ENCODE measurements around the gene CWC22. TPM values are rescaled to one million over a fixed set of nuclear protein-coding genes. Genes with fewer than 3 reads are reported as not detected.
A peak's percentile ranks its signal among the peaks of the same experiment; 100 is the strongest.
"Not testable (repeated sequence)": the region's sequence is repeated elsewhere in the genome, so short reads cannot be mapped to it uniquely, and the experiment has no call there.

CWC22 gene
- total RNA-seq: 10 to 100 TPM; 28.0 to 33.4 TPM

DNA sequence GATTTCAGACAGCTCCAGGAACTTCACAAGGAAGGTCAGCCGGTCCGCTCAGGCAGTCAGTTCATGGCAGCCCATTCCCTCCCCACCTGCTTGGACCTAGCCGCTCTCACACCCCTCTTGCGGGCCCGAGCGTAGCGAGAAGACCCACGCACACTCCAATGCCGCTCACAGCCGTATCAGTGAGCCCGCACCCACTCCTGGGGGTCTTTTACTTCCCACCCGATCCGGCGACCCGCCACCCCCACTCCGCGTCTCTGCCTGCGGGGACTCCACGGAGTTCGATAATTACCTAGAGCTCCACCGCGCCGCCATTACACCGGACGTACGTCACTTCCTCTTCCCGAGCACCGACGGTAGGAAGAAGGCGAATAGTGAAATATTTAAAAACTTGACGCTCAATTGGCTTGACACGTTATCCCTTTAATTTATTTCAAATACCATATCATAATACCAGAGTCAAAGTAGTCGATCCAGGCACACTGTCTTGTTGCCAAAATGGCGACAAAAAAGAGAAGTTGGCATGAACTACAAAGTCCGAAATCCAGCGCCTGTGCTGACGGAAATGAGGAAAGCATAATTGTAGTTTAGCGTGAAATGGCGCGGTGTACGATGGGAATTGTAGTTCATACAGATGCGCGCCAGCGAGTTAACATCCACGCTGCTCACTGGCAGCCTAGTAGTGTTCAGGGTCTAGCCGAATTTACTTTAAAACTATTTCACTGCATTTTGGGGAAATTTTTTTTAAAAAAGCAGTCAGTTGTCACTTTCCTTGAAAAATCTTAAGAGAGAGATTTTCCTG is at the start of gene CWC22:
Gene CWC22 (minus strand): TSS at position 517 of the 799 bp plus-strand sequence. CDS start 13,956 bp downstream, outside the sequence.
- DNase-seq (peak; percentile 83 to 86), ATAC-seq (replicated peaks in 1 of 2) (peak; percentile 99)
- peaks cover 43% of the 10 kb centered on the region for H3K4me1 Mint-ChIP-seq (ENCODE audit: low read depth)
- no peaks in the 10 kb centered on the region for H3K9me3 Mint-ChIP-seq
- peak within 1 kb of the TSS; percentile 100 for H3K27ac Mint-ChIP-seq
- no peaks in the 10 kb centered on the region for H3K27me3 Mint-ChIP-seq (ENCODE audit: low read depth)
- H3K36me3 Mint-ChIP-seq (ENCODE audit: insufficient read depth in 2 of 2): peaks cover 3 to 4% of the 10 kb centered on the region in 2 donors
- H3K4me3 Mint-ChIP-seq: peak within 1 kb of the TSS; percentile 93 to 97

DNA sequence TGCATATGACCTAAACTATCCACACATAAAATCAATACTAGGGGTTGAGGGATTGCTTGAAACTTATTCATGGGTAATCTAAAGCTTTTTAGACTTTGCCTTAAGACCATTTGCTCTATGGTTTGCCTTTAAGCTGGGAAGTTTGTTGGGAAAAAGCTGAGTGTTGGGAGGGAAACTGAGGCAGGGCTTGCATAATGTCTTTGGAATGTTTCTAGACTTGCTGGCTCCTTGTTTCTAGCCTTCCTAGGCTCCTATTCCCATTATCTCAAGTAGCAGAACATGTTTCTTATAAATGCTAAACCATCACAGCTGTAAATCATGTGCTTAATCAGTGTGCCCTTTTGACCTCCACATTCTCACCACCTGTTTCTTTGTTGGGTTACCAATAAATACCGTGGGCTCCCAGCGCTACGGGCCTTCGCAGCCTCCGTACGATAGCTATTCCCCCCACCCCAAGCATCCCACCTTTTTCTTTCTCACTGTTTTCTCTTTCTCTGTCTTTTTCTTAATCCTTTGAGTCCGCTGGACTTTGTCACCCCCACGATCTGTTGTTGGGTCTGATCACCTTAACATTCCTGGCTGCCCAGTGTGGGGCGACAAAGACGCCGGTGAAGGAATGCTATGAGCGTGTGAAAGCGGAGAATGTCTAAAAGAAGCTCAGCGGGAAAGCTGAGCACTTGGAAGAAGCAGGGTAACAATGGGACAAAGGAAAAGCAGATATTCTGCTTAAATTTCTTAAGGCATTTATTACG is 49.4 kb upstream of the CWC22 start:
- H3K27ac Mint-ChIP-seq: no peak overlapping the region
- no peak overlapping the region for H3K4me3 Mint-ChIP-seq
- H3K27me3 Mint-ChIP-seq (ENCODE audit: low read depth): peaks cover 8% of the 10 kb centered on the region
- H3K4me1 Mint-ChIP-seq (ENCODE audit: low read depth): no peaks in the 10 kb centered on the region
- H3K9me3 Mint-ChIP-seq: peaks cover 0 to 7% of the 10 kb centered on the region in 2 donors
- peaks cover 0 to 2% of the 10 kb centered on the region in 2 donors for H3K36me3 Mint-ChIP-seq (ENCODE audit: insufficient read depth in 2 of 2)
- no peak for DNase-seq
- ATAC-seq (replicated peaks in 1 of 2): no peak

DNA sequence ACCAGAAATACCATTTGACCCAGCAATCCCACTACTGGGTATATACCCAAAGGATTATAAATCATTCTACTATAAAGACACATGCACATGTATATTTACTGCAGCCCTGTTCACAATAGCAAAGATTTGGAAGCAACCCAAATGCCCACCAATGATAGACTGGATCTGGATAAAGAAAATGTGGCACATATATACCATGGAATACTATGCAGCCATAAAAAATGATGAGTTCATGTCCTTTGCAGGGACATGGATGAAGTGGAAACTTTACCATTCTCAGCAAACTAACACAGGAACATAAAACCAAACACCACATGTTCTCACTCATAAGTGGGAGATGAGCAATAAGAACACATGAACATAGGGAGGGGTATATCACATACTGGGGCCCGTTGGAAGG is 47.5 kb upstream of the CWC22 start:
- not testable (repeated sequence) for DNase-seq; ATAC-seq (replicated peaks in 1 of 2); H3K27ac Mint-ChIP-seq; H3K36me3 Mint-ChIP-seq (ENCODE audit: insufficient read depth in 2 of 2); H3K4me3 Mint-ChIP-seq; H3K9me3 Mint-ChIP-seq; H3K4me1 Mint-ChIP-seq (ENCODE audit: low read depth)
- H3K27me3 Mint-ChIP-seq (ENCODE audit: low read depth): peaks cover 16% of the 10 kb centered on the region

DNA sequence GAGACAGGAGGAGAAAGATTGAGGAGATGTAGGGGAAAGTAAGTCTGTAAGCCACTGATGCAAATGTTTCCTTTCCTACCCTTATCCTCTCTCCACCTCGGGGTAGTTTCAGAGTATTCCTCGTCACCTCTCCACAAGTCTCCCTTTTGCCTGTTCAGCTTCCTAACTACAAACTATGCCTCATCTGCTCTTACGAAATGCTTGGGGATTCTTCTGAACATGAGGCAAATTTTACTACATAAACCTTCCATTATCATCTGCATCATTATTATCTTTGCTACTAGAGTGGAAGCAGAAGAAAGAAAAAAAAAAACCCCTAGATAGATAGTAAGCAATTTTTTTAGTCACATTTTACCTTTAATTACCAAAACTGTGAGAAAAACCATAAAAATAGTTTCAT is 43.1 kb upstream of the CWC22 start:
- H3K27me3 Mint-ChIP-seq (ENCODE audit: low read depth): peaks cover 24% of the 10 kb centered on the region
- ATAC-seq (replicated peaks in 1 of 2) (no peak), DNase-seq (no peak)
- H3K4me3 Mint-ChIP-seq: no peak overlapping the region
- no peaks in the 10 kb centered on the region for H3K4me1 Mint-ChIP-seq (ENCODE audit: low read depth)
- peaks cover 0 to 7% of the 10 kb centered on the region in 2 donors for H3K9me3 Mint-ChIP-seq
- peaks cover 0 to 2% of the 10 kb centered on the region in 2 donors for H3K36me3 Mint-ChIP-seq (ENCODE audit: insufficient read depth in 2 of 2)
- no peak overlapping the region for H3K27ac Mint-ChIP-seq

DNA sequence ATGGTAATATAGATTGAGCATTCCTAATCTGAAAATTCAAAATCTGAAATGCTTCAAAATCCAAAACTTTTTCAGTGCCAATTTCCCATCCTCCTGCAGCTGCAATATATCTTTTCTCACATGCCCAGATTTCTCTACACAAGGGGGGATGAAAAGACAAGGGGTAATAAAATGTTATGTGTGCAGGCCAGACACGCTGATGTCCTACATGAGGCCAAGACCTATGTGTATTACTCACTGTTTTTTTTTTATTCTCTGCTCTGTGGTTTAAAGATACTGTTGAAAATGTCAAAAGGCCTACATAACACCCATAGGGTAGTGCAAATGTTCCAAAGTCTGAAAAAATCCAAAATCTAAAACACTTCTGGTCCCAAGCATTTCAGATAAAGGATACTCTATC is 41.2 kb upstream of the CWC22 start:
- Mint-ChIP-seq H3K36me3 (ENCODE audit: insufficient read depth in 2 of 2) (peaks cover 0 to 2% of the 10 kb centered on the region in 2 donors), H3K27ac (no peak overlapping the region), H3K4me3 (no peak overlapping the region), H3K9me3 (no peaks in the 10 kb centered on the region), H3K4me1 (ENCODE audit: low read depth) (no peaks in the 10 kb centered on the region), H3K27me3 (ENCODE audit: low read depth) (peaks cover 42% of the 10 kb centered on the region)
- DNase-seq (no peak), ATAC-seq (replicated peaks in 1 of 2) (no peak)

DNA sequence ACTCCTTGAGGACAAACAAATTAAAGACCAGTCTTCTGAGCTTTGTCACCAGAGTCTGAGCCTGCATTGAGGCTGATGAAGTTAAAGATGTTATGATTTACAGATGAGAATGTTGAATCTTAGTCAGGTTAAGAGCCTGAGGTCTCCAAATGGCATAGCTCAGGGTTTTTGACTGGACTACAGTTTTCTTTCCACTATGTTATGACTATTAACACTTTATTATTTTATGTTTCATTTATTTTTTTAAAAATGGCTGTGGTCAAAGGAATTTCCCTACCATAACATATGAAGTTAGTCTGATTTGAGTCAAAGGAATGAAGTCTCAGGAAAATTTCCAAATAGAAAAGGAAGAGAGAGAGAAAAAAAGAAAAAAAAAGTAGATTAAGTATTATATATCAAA is 39.7 kb upstream of the CWC22 start:
- H3K27ac Mint-ChIP-seq: no peak overlapping the region
- H3K4me3 Mint-ChIP-seq: no peak overlapping the region
- no peaks in the 10 kb centered on the region for H3K9me3 Mint-ChIP-seq
- DNase-seq: no peak
- ATAC-seq (replicated peaks in 1 of 2): no peak
- H3K4me1 Mint-ChIP-seq (ENCODE audit: low read depth): no peaks in the 10 kb centered on the region
- H3K27me3 Mint-ChIP-seq (ENCODE audit: low read depth): peaks cover 35% of the 10 kb centered on the region
- H3K36me3 Mint-ChIP-seq (ENCODE audit: insufficient read depth in 2 of 2): no peaks in the 10 kb centered on the region

DNA sequence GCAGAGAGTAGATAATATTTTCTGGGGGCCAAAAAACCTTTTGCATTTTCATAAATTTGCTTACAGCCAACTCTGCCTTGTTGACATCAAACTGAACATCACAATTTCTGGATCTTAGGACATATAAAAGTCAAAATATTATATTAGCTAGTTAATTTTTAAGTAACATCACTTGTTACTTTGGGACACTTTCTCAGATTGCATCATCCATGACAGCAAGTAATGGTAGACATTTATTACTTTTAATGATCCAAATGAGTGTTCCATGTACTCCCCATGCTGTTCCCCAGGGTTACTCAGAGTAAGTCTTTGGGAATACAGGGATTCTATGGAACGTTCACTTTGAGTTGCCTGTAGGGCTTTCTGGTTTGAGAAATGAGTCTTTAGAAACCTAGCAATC is 39.1 kb upstream of the CWC22 start:
- no peaks in the 10 kb centered on the region for H3K4me1 Mint-ChIP-seq (ENCODE audit: low read depth)
- no peak overlapping the region for H3K27ac Mint-ChIP-seq
- peaks cover 35% of the 10 kb centered on the region for H3K27me3 Mint-ChIP-seq (ENCODE audit: low read depth)
- no peak for ATAC-seq (replicated peaks in 1 of 2)
- H3K9me3 Mint-ChIP-seq: no peaks in the 10 kb centered on the region
- H3K36me3 Mint-ChIP-seq (ENCODE audit: insufficient read depth in 2 of 2): no peaks in the 10 kb centered on the region
- DNase-seq: no peak
- H3K4me3 Mint-ChIP-seq: no peak overlapping the region

DNA sequence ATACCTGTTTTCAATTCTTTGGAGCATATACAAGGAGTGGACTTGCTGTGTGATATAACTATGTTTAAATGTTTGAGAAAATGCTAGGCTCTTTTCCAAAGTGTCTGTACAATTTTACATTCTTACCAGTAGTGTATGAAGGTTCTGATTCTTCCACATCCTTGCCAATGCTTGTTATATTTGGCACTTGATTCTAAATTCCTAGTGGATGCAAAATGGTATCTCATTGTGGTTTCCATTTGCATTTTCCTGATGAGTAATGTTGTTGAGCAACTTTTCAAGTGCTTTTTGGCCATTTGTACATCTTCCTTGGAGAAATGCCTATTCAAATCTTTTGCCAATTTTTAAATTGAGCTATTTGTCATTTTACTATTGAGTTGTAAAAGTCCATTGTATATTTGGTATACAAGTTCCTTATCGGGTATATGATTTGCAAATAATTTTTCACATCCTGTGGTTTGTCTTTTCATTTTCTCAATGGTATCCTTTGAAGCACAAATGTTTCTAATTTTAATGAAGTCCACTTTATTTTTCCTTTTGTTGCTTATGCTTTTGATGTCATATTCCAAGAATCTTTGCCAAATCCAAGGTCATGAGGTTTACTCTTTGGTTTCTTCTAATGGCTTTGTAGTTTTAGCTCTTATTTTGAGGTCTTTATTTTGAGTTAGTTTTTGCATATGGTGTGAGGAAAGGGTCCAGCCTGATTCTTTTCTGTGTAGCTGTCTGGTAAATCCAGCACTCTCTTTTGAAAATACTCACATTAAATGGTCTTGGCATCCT is 33.2 kb upstream of the CWC22 start:
- no peak overlapping the region for H3K27ac Mint-ChIP-seq
- no peaks in the 10 kb centered on the region for H3K9me3 Mint-ChIP-seq
- ATAC-seq (replicated peaks in 1 of 2) (no peak), DNase-seq (no peak)
- peaks cover 43% of the 10 kb centered on the region for H3K27me3 Mint-ChIP-seq (ENCODE audit: low read depth)
- no peaks in the 10 kb centered on the region for H3K36me3 Mint-ChIP-seq (ENCODE audit: insufficient read depth in 2 of 2)
- H3K4me3 Mint-ChIP-seq: no peak overlapping the region
- H3K4me1 Mint-ChIP-seq (ENCODE audit: low read depth): no peaks in the 10 kb centered on the region

DNA sequence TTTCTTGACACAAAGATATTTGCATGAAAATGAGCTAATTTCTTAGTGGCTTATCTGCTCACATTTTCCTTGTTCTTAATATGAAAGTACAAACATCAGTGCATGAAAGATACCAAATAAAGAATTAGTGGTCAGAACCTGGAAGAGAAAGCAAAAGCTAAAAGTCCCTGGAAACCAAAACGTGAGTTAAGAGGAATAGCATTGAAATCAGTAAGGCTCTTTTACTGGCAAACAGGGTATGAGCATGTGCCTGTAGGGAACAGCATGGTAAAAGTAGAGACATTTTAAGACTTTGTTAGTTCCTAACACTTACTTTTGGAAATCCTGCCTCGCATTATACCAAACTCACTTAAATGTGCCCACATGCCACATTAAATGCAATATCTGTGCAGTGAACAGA is 31.9 kb upstream of the CWC22 start:
- DNase-seq (no peak), ATAC-seq (replicated peaks in 1 of 2) (no peak)
- no peaks in the 10 kb centered on the region for H3K9me3 Mint-ChIP-seq
- peaks cover 32% of the 10 kb centered on the region for H3K27me3 Mint-ChIP-seq (ENCODE audit: low read depth)
- no peaks in the 10 kb centered on the region for H3K4me1 Mint-ChIP-seq (ENCODE audit: low read depth)
- no peak overlapping the region for H3K4me3 Mint-ChIP-seq
- H3K36me3 Mint-ChIP-seq (ENCODE audit: insufficient read depth in 2 of 2): no peaks in the 10 kb centered on the region
- H3K27ac Mint-ChIP-seq: no peak overlapping the region

DNA sequence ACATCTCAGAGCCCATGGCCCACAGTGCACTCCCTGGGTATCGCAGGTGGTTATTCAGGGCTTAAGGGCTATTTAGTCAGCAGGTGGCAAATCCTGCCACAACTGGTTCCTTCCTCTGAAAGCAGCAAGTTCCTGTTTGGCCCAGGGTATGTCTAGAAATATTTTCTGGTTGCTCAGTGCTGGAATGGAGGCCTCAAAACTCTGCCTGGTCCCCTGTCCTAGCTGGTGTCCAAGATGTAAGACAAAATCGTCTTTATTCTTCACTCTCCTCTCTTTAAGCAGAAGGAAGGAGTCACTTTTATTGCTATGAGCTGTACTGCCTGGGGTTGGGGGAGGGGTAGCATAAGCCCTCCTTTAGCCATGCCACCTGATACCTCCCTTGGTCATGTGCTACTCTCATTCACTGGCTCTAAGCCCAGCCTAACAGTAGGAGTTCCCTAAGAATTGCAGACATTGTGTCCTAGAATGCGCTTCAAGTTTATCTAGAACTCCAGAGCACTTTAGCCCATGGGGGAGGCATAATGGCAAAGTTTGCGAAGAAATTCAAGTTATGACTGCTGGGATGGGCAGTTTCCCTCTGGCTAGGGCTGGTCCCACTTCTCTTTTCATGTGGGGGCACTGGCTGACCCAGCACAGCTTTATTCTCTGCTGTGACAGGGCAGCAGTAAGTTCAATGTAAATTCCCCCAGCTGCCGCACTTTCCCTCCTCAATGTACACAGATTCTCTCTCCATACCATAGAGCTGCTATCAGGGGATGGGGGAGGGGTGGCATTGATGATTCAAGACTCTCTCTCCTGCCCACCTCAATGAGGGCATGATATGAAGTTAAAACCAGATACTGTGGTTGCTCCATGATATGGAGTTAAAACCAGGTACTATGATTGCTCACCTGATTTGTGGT is 27.1 kb upstream of the CWC22 start:
- Mint-ChIP-seq H3K4me1 (ENCODE audit: low read depth) (no peaks in the 10 kb centered on the region), H3K4me3 (no peak overlapping the region), H3K27ac (no peak overlapping the region), H3K36me3 (ENCODE audit: insufficient read depth in 2 of 2) (peaks cover 6 to 7% of the 10 kb centered on the region in 2 donors), H3K27me3 (ENCODE audit: low read depth) (peaks cover 30% of the 10 kb centered on the region), H3K9me3 (peaks cover 0 to 2% of the 10 kb centered on the region in 2 donors)
- ATAC-seq (replicated peaks in 1 of 2) (no peak), DNase-seq (no peak)

DNA sequence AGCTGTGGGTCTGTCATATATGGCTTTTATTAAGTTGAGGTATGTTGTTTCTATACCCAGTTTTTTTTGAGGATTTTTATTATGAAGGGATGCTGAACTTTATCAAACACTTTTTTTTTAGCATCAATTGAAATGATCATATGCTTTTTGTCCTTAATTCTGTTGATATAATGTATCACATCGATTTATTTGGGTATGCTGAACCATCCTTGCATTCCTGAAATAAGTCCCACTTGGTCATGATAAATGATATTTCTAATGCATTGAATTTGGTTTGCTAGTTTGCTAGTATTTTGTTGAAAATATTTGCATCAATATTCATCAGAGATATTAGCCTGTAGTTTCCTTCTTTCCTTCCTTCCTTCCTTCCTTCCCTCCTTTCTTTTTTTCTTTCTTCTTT is 22.5 kb upstream of the CWC22 start:
- Mint-ChIP-seq H3K4me1 (ENCODE audit: low read depth) (no peaks in the 10 kb centered on the region), H3K27ac (no peak overlapping the region), H3K27me3 (ENCODE audit: low read depth) (peaks cover 31% of the 10 kb centered on the region), H3K36me3 (ENCODE audit: insufficient read depth in 2 of 2) (peaks cover 6 to 7% of the 10 kb centered on the region in 2 donors), H3K4me3 (no peak overlapping the region), H3K9me3 (peaks cover 2 to 5% of the 10 kb centered on the region in 2 donors)
- ATAC-seq (replicated peaks in 1 of 2): no peak
- DNase-seq: no peak

DNA sequence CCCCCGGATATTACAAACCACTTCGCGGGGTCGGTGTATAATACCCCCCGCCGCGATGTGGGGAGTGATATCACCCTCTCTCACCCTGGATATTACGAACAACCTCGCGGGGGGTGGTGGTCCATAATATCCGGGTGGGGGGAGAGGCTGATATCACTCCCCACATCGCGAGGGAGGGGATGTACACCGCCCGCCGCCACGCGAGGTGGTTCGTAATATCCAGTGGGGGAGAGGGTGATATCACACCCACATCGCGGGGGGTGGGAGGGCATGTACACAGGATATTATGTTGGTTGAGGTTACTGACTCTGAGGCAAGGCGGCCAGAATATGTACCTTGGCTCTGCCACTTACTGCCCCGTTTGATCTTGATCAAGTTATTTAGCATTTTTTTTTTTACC is 14.8 kb upstream of the CWC22 start:
- DNase-seq (no peak), ATAC-seq (replicated peaks in 1 of 2) (no peak)
- Mint-ChIP-seq H3K4me1 (ENCODE audit: low read depth) (no peaks in the 10 kb centered on the region), H3K4me3 (no peak overlapping the region), H3K9me3 (no peaks in the 10 kb centered on the region), H3K36me3 (ENCODE audit: insufficient read depth in 2 of 2) (no peaks in the 10 kb centered on the region), H3K27me3 (ENCODE audit: low read depth) (peaks cover 19% of the 10 kb centered on the region), H3K27ac (no peak overlapping the region)

All from activated T-cell treated with anti-CD3 and anti-CD28 coated beads, Interleukin-2, amount 50 U/mL, for 72 hours (primary cell).